PC-3 (cell line): Measurements from ENCODE around the gene GPN1. TPM values are rescaled to one million over a fixed set of nuclear protein-coding genes. Genes with fewer than 3 reads are reported as not detected.
A peak's percentile ranks its signal among the peaks of the same experiment; 100 is the strongest.

Experiments used
- ATAC-seq: fragments of 200-7000 bp; cut with Tn5 transposase; 2 replicates; pipeline ENCODE4 v1.9.1; 2020; ENCODE audit warnings: mild to moderate bottlenecking, moderate library complexity
- BruUV-seq: library from RNA; stranded (reverse); fragments of 400-500 nt; replicated peaks from 2 replicates; lab custom pipeline; 2021; lab: Mats Ljungman, UMichigan
- CTCF ChIA-PET: fragments of 300-600 bp; sonication (Branson Sonifier 250); formaldehyde crosslinking; loops from one replicate; lab custom pipeline; 2022; ENCODE audit warnings: antibody characterized with exemption; lab: Charles Lee
- POLR2A ChIA-PET: fragments of 300-600 bp; sonication (Branson Sonifier 250); formaldehyde crosslinking; loops from one replicate; lab custom pipeline; 2022; ENCODE audit warnings: antibody characterized with exemption; ENCODE audit not compliant: unreplicated experiment; lab: Charles Lee
- DNase-seq: peaks from one replicate; pipeline ENCODE4 v3.0.0-alpha.2; 2015
- H2AFZ ChIP-seq: fragments of 300-600 bp; sonication (generic); 2 replicates; pipeline ENCODE4 v1.6.0; 2016; ENCODE audit warnings: antibody characterized with exemption, low read length
- H3F3A ChIP-seq: fragments of 300-600 bp; sonication (generic); one replicate; pipeline ENCODE4 v1.6.0; 2017; ENCODE audit warnings: antibody characterized with exemption, low read length, control low read depth, mild to moderate bottlenecking; ENCODE audit not compliant: unreplicated experiment
- H3K27ac ChIP-seq: fragments of 300-600 bp; sonication (generic); 2 replicates; pipeline ENCODE4 v1.5.1; 2016; ENCODE audit warnings: mild to moderate bottlenecking, low read length
- H3K27me3 ChIP-seq: fragments of 300-600 bp; sonication (generic); 2 replicates; pipeline ENCODE4 v1.6.1; 2016; ENCODE audit warnings: low read length, mixed read lengths
- H3K36me3 ChIP-seq: fragments of 300-600 bp; sonication (generic); 2 replicates; pipeline ENCODE4 v1.6.1; 2016; ENCODE audit warnings: low read depth, mixed run types, low read length, mixed read lengths
- H3K4me1 ChIP-seq: fragments of 300-600 bp; sonication (generic); 2 replicates; pipeline ENCODE4 v1.5.1; 2016; ENCODE audit warnings: low read length; ENCODE audit not compliant: insufficient read depth
- H3K4me2 ChIP-seq: fragments of 300-600 bp; sonication (generic); 2 replicates; pipeline ENCODE4 v1.6.0; 2016; ENCODE audit warnings: low read length
- H3K4me3 ChIP-seq: fragments of 300-600 bp; sonication (generic); 2 replicates; pipeline ENCODE4 v1.5.1; 2016; ENCODE audit warnings: mild to moderate bottlenecking, low read length, mixed read lengths
- H3K79me2 ChIP-seq: fragments of 300-600 bp; sonication (generic); 2 replicates; pipeline ENCODE4 v1.6.1; 2017; ENCODE audit warnings: low read length, mixed read lengths
- H3K9ac ChIP-seq: fragments of 300-600 bp; sonication (generic); 2 replicates; pipeline ENCODE4 v1.6.0; 2016; ENCODE audit warnings: mild to moderate bottlenecking, low read length
- H3K9me2 ChIP-seq: fragments of 300-600 bp; sonication (generic); replicated peaks from 2 replicates; pipeline ENCODE4 v1.6.1; 2016; ENCODE audit warnings: mixed run types, low read length, mixed read lengths
- H3K9me3 ChIP-seq: fragments of 300-600 bp; sonication (generic); 2 replicates; pipeline ENCODE4 v1.6.1; 2016; ENCODE audit warnings: low read length, mixed read lengths
- H4K20me1 ChIP-seq: fragments of 300-600 bp; sonication (generic); 2 replicates; pipeline ENCODE4 v1.6.1; 2016; ENCODE audit warnings: low read length, mixed read lengths
- EZH2 ChIP-seq: fragments of 300-600 bp; sonication (generic); IDR thresholded peaks from one replicate; pipeline ENCODE4 v1.6.1; 2017; ENCODE audit warnings: antibody characterized with exemption, mild to moderate bottlenecking, low read length; ENCODE audit not compliant: unreplicated experiment
- EZH2phosphoT487 ChIP-seq: fragments of 300-600 bp; sonication (generic); IDR thresholded peaks from 2 replicates; pipeline ENCODE4 v1.6.1; 2018; ENCODE audit warnings: mild to moderate bottlenecking, antibody characterized with exemption, low read length, borderline replicate concordance
- intact Hi-C: fragments of 100-400 bp; cut with micrococcal nuclease; formaldehyde crosslinking; loops from 2 replicates; pipeline ENCODE4 v1.9.0; 2023
- total RNA-seq: library from RNA; depleted of rRNA; stranded (reverse); fragments of >200 nt; gene quantifications from 2 replicates; pipeline ENCODE4 v1.2.3, GENCODE V29; 2014
- TF ChIP-seq, protein P1 (sequence below): fragments of 300-600 bp; sonication (generic); conservative IDR thresholded peaks from 2 replicates; pipeline ENCODE4 v1.5.1; 2017; ENCODE audit warnings: antibody characterized with exemption, low read depth, mild to moderate bottlenecking, low read length

GPN1 gene
- total RNA-seq, 1 experiment from 2014 or later: 46.8 TPM

DNA sequence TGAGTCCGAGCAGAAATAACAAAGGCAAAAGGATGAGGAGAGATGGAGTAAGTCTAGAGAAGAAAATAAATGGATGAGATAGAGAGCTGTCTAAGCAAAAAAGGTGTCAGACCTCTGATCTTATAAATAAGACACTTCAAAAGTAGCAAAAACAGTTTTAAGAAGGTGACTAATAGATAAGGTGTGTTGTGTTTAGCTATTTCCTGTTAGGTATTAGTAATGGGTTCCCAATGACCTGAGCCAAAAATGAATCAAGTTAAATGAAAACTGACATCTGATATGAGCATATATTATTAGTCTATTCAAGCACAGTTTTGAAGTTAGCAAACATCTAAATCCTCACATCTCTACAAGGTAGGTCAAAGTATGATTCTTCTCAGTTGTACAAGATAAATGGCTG lies 23.9 kb downstream of the GPN1 start:
- peak overlapping the region; percentile 75 for H3K27ac ChIP-seq
- no peaks in the 10 kb centered on the region for H3K9me3 ChIP-seq
- no peak overlapping the region for H3K9ac ChIP-seq
- CTCF ChIA-PET: interaction anchor here (0.6 to 0.7 kb wide), 2 partner anchors 25 to 219 kb away, joined by 3 read pairs; no protein-coding TSS in a partner anchor
- BruUV-seq: no TSS peak
- DNase-seq (peak; percentile 66), ATAC-seq (peak; percentile 70)
- H3K4me1 ChIP-seq: peaks cover 38% of the 10 kb centered on the region
- H3K4me2 ChIP-seq: peak overlapping the region; percentile 36
- H3F3A ChIP-seq: no peaks in the 10 kb centered on the region
- H2AFZ ChIP-seq: no peak overlapping the region
- TF ChIP-seq, protein P1, sequence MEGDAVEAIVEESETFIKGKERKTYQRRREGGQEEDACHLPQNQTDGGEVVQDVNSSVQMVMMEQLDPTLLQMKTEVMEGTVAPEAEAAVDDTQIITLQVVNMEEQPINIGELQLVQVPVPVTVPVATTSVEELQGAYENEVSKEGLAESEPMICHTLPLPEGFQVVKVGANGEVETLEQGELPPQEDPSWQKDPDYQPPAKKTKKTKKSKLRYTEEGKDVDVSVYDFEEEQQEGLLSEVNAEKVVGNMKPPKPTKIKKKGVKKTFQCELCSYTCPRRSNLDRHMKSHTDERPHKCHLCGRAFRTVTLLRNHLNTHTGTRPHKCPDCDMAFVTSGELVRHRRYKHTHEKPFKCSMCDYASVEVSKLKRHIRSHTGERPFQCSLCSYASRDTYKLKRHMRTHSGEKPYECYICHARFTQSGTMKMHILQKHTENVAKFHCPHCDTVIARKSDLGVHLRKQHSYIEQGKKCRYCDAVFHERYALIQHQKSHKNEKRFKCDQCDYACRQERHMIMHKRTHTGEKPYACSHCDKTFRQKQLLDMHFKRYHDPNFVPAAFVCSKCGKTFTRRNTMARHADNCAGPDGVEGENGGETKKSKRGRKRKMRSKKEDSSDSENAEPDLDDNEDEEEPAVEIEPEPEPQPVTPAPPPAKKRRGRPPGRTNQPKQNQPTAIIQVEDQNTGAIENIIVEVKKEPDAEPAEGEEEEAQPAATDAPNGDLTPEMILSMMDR: no peak
- TF ChIP-seq EZH2 (no peak), EZH2phosphoT487 (no peak)
- H3K36me3 ChIP-seq: peaks cover 54% of the 10 kb centered on the region; the same call in 1 of the 2 replicates
- intact Hi-C loops: loop anchor here (10.0 kb wide), 1 partner anchor 248 kb away; the partner anchor contains the start of gene PPM1G
- POLR2A ChIA-PET: interaction anchor here (0.6 kb wide), 1 partner anchor 737 kb away, joined by 4 read pairs; no protein-coding TSS in a partner anchor
- H3K9me2 ChIP-seq: no peaks in the 10 kb centered on the region
- no peak overlapping the region for H3K4me3 ChIP-seq
- no peaks in the 10 kb centered on the region for H3K79me2 ChIP-seq
- H3K27me3 ChIP-seq: no peaks in the 10 kb centered on the region
- no peaks in the 10 kb centered on the region for H4K20me1 ChIP-seq

DNA sequence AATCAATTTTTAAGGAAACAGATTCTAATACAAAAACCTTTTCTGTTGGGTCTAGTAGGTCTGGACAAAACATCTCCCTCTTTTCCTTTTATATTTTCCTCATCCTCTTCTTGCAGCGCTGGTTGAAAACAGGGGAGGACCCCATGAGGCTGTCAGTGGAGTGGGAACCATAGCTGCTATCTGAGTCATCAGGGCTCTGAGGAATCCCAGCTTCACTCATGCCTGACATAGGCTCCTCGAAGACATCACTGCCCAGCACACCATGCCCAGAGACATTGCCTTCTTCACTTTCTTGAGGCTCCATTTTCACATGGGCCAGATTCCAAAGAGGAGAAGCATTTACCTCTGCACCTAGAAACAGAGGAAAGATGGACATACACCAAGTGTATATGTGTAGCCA lies 24.5 kb downstream of the GPN1 start:
- H4K20me1 ChIP-seq: no peaks in the 10 kb centered on the region
- ATAC-seq (peak; percentile 21), DNase-seq (peak; percentile 18)
- H3F3A ChIP-seq: no peaks in the 10 kb centered on the region
- H3K9me2 ChIP-seq: no peaks in the 10 kb centered on the region
- H3K9ac ChIP-seq: no peak overlapping the region
- intact Hi-C loops: loop anchor here (10.0 kb wide), 1 partner anchor 249 kb away; the partner anchor contains the start of gene PPM1G
- no peak overlapping the region for H3K4me3 ChIP-seq
- peaks cover 49% of the 10 kb centered on the region; the same call in 1 of the 2 replicates for H3K36me3 ChIP-seq
- peaks cover 38% of the 10 kb centered on the region for H3K4me1 ChIP-seq
- no peaks in the 10 kb centered on the region for H3K27me3 ChIP-seq
- peak overlapping the region; percentile 75 for H3K27ac ChIP-seq
- POLR2A ChIA-PET: interaction anchor here (0.6 kb wide), 1 partner anchor 737 kb away, joined by 4 read pairs; no protein-coding TSS in a partner anchor
- BruUV-seq: TSS peak; percentile 14
- no peak overlapping the region for H2AFZ ChIP-seq
- H3K9me3 ChIP-seq: no peaks in the 10 kb centered on the region
- CTCF ChIA-PET: no interaction called here
- H3K79me2 ChIP-seq: peaks cover 1% of the 10 kb centered on the region; the same call in 1 of the 2 replicates
- TF ChIP-seq EZH2 (no peak), EZH2phosphoT487 (no peak)
- TF ChIP-seq, protein P1: no peak
- H3K4me2 ChIP-seq: peak overlapping the region; percentile 36
